ENCODE results near the gene CACTIN. TPM values are rescaled to one million over a fixed set of nuclear protein-coding genes. Genes with fewer than 3 reads are reported as not detected.
A peak's percentile ranks its signal among the peaks of the same experiment; 100 is the strongest.

CACTIN gene
- 29.1 and 39.0 TPM in 2 replicates for total RNA-seq (2014; rRNA removed; shearing (Covaris generic))
- 6.9 and 8.7 TPM in 2 replicates for polyA plus RNA-seq (2016; fragmentation: Nextera tagmentation; extraction: Ambion mirVana)

- TF ChIP-seq EZH2 (IDR thresholded peaks at IDR 0.05; ENCODE audit: insufficient read depth, poor library complexity, severe bottlenecking) (no peak), EZH2phosphoT487 (IDR thresholded peaks at IDR 0.05; ENCODE audit: insufficient read depth, low read depth) (no peak)
- in situ Hi-C loops (cut with MboI), result no loop called here
- H4K20me1 ChIP-seq (ENCODE audit: insufficient read depth), result no peaks in the 10 kb centered on the region
- H3K4me2 ChIP-seq (ENCODE audit: unreplicated experiment), result peak within 1 kb of the TSS; percentile 80
- peak within 1 kb of the TSS; percentile 89 for H3K9ac ChIP-seq
- H3K79me2 ChIP-seq (ENCODE audit: insufficient read depth), result peaks cover 39% of the 10 kb centered on the region
- H3K4me3 ChIP-seq, result peak within 1 kb of the TSS; percentile 95
- no peaks in the 10 kb centered on the region for H3K27me3 ChIP-seq (replicated peaks; ENCODE audit: insufficient read depth)
- H3K4me1 ChIP-seq (ENCODE audit: insufficient read depth), result peaks cover 8% of the 10 kb centered on the region
- H3K36me3 ChIP-seq (ENCODE audit: low read depth), result no peaks in the 10 kb centered on the region
- peak within 1 kb of the TSS; percentile 78 for H3K27ac ChIP-seq
- WGBS, 2 experiments (ENCODE audit: low coverage in 1 of 2, low lambda C conversion rate in 2 of 2, missing lambda C conversion rate in 2 of 2), result 0 to 1% methylated on average over 71 to 72 of the region's 80 CpGs
- H2AFZ ChIP-seq, result peak within 1 kb of the TSS; percentile 69
- no peaks in the 10 kb centered on the region for H3F3A ChIP-seq (ENCODE audit: insufficient read depth)
- H3K9me3 ChIP-seq (ENCODE audit: low read depth), result no peaks in the 10 kb centered on the region
- peak; percentile 100 for DNase-seq
- H3K9me2 ChIP-seq (ENCODE audit: insufficient read depth), result no peaks in the 10 kb centered on the region
These were observed at the start of gene CACTIN for GRCh38 chr19:3626473-3627350. Gene CACTIN, minus strand, starts transcription at chr19:3626790. Its CDS starts 28 bp downstream, at chr19:3626762.

GRCh38 chr19:3674784-3675543 lies 48.4 kb upstream of the CACTIN start:
- no peaks in the 10 kb centered on the region for H3K9me2 ChIP-seq (ENCODE audit: insufficient read depth)
- H2AFZ ChIP-seq, result no peak overlapping the region
- 93 to 95% methylated on average over 13 of the region's 13 CpGs for WGBS, 2 experiments (ENCODE audit: low coverage in 1 of 2, low lambda C conversion rate in 2 of 2, missing lambda C conversion rate in 2 of 2)
- in situ Hi-C loops (cut with MboI), result no loop called here
- DNase-seq, result no peak
- no peak overlapping the region for H3K9ac ChIP-seq
- no peak overlapping the region for H3K27ac ChIP-seq
- no peak overlapping the region for H3K4me2 ChIP-seq (ENCODE audit: unreplicated experiment)
- H3K4me1 ChIP-seq (ENCODE audit: insufficient read depth), result peaks cover 12% of the 10 kb centered on the region
- TF ChIP-seq EZH2phosphoT487 (IDR thresholded peaks at IDR 0.05; ENCODE audit: insufficient read depth, low read depth) (no peak), EZH2 (IDR thresholded peaks at IDR 0.05; ENCODE audit: insufficient read depth, poor library complexity, severe bottlenecking) (no peak)
- H3F3A ChIP-seq (ENCODE audit: insufficient read depth), result no peaks in the 10 kb centered on the region
- H3K27me3 ChIP-seq (replicated peaks; ENCODE audit: insufficient read depth), result no peaks in the 10 kb centered on the region
- H3K79me2 ChIP-seq (ENCODE audit: insufficient read depth), result peaks cover 46% of the 10 kb centered on the region
- H4K20me1 ChIP-seq (ENCODE audit: insufficient read depth), result no peaks in the 10 kb centered on the region
- no peak overlapping the region for H3K4me3 ChIP-seq
- H3K36me3 ChIP-seq (ENCODE audit: low read depth), result no peaks in the 10 kb centered on the region
- H3K9me3 ChIP-seq (ENCODE audit: low read depth), result no peaks in the 10 kb centered on the region

DNA sequence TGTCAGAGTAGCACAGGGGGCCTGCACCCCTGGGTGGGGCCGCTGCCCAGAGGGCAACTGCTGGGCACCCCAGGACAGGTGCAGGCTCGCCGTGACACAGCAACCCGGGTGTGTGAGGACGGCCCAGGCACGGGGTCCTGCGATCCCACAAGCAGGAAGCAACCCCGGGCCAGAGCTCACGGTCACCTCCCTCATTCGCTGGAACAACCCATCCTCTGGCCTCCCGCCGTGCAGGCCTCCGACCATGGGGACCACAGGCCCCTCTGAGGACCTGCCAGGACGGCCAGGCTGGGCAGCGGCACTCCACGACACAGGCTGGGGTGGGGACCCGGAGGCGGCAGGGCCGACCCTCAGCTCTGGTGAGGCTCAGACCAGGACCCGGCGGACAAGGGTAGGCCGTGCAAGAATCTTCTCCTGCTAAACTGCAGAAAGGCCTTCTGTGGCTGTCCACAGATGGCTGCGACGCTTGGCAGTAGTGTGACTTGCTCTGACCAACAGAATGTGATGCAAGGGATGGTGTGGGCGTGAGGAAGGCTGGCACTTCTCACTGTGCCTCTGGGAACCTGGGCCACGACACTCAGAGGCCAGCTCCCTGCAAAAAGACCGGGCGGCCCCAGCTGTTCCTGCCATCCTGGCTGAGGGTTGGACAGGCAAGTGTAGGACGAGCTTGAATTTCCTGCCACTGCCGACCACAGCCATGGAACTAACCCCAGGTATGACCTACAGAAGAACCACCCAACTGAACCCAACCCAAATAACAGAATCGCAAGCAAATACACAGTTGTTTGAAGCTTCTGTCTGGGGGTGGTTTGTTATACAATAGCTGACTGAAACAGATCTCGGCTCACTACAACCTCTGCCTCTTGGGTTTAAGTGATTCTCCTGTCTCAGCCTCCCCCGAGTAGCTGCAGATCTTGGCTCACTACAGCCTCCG lies 47.2 kb upstream of the CACTIN start:
- no peaks in the 10 kb centered on the region for H3K27me3 ChIP-seq (replicated peaks; ENCODE audit: insufficient read depth)
- no peaks in the 10 kb centered on the region for H3K36me3 ChIP-seq (ENCODE audit: low read depth)
- no peak overlapping the region for H3K4me3 ChIP-seq
- DNase-seq, result no peak
- peaks cover 50% of the 10 kb centered on the region for H3K79me2 ChIP-seq (ENCODE audit: insufficient read depth)
- H2AFZ ChIP-seq, result no peak overlapping the region
- no peaks in the 10 kb centered on the region for H3K9me3 ChIP-seq (ENCODE audit: low read depth)
- TF ChIP-seq EZH2phosphoT487 (IDR thresholded peaks at IDR 0.05; ENCODE audit: insufficient read depth, low read depth), result no peak
- no peak for TF ChIP-seq EZH2 (IDR thresholded peaks at IDR 0.05; ENCODE audit: insufficient read depth, poor library complexity, severe bottlenecking)
- no peaks in the 10 kb centered on the region for H3F3A ChIP-seq (ENCODE audit: insufficient read depth)
- in situ Hi-C loops (cut with MboI), result no loop called here
- H3K9me2 ChIP-seq (ENCODE audit: insufficient read depth), result no peaks in the 10 kb centered on the region
- H4K20me1 ChIP-seq (ENCODE audit: insufficient read depth), result no peaks in the 10 kb centered on the region
- no peak overlapping the region for H3K27ac ChIP-seq
- no peak overlapping the region for H3K4me2 ChIP-seq (ENCODE audit: unreplicated experiment)
- H3K4me1 ChIP-seq (ENCODE audit: insufficient read depth), result peaks cover 12% of the 10 kb centered on the region
- no peak overlapping the region for H3K9ac ChIP-seq
- 93 to 94% methylated on average over 32 to 33 of the region's 34 CpGs for WGBS, 2 experiments (ENCODE audit: low coverage in 1 of 2, low lambda C conversion rate in 2 of 2, missing lambda C conversion rate in 2 of 2)

All from GM23248 (cell line).